Trophoblast cell (in vitro differentiated cells and primary cell): ENCODE data around the gene STMP1.

ENCODE experiments used
- DNase-seq, 2 donors: peaks; one replicate each; pipeline ENCODE4 v3.0.0-alpha.2; 2016
- H2AFZ ChIP-seq: 2 replicates; pipeline ENCODE4 v1.6.1; 2013; ENCODE audit warnings: low read length, moderate library complexity, mild to moderate bottlenecking; ENCODE audit not compliant: insufficient read depth, poor library complexity
- H2AK5ac ChIP-seq: 2 replicates; pipeline ENCODE4 v1.6.1; 2013; ENCODE audit warnings: mild to moderate bottlenecking, low read length
- H2BK120ac ChIP-seq: 2 replicates; pipeline ENCODE4 v1.6.1; 2013; ENCODE audit warnings: low read length, mild to moderate bottlenecking, moderate library complexity; ENCODE audit not compliant: insufficient read depth, poor library complexity
- H2BK12ac ChIP-seq: 2 replicates; pipeline ENCODE4 v1.6.1; 2013; ENCODE audit warnings: mild to moderate bottlenecking, low read length, moderate library complexity
- H2BK5ac ChIP-seq: 2 replicates; pipeline ENCODE4 v1.6.1; 2013; ENCODE audit warnings: low read length, low read depth, moderate library complexity, mild to moderate bottlenecking; ENCODE audit not compliant: poor library complexity
- H3K14ac ChIP-seq: 2 replicates; pipeline ENCODE4 v1.6.1; 2013; ENCODE audit warnings: mild to moderate bottlenecking, low read length
- H3K18ac ChIP-seq: 2 replicates; pipeline ENCODE4 v1.6.1; 2013; ENCODE audit warnings: mild to moderate bottlenecking, low read length
- H3K23ac ChIP-seq: 2 replicates; pipeline ENCODE4 v1.6.1; 2013; ENCODE audit warnings: low read length
- H3K27ac ChIP-seq: 2 replicates; pipeline ENCODE4 v1.5.1; 2013; ENCODE audit warnings: low read depth, mild to moderate bottlenecking, inconsistent platforms, low read length, moderate library complexity
- H3K27me3 ChIP-seq: 2 replicates; pipeline ENCODE4 v1.6.1; 2013; ENCODE audit warnings: inconsistent platforms, mild to moderate bottlenecking, low read length, moderate library complexity; ENCODE audit not compliant: insufficient read depth
- H3K36me3 ChIP-seq, 2 experiments: 1 replicate in 1 of 2; 2 replicates in 1 of 2; pipeline ENCODE4 v1.6.1; 2013; ENCODE audit warnings: low read length in 2 of 2, mild to moderate bottlenecking in 2 of 2, moderate library complexity in 1 of 2; ENCODE audit not compliant: insufficient read depth in 2 of 2, control insufficient read depth in 1 of 2
- H3K4ac ChIP-seq: 2 replicates; pipeline ENCODE4 v1.6.1; 2013; ENCODE audit warnings: low read depth, mild to moderate bottlenecking, low read length, moderate library complexity
- H3K4me1 ChIP-seq, 2 experiments: 1 replicate in 1 of 2; 2 replicates in 1 of 2; pipeline ENCODE4 v1.6.1; 2013; ENCODE audit warnings: low read length in 2 of 2, mild to moderate bottlenecking in 2 of 2, moderate library complexity in 1 of 2; ENCODE audit not compliant: insufficient read depth in 2 of 2, control insufficient read depth in 1 of 2
- H3K4me2 ChIP-seq: 2 replicates; pipeline ENCODE4 v1.6.1; 2013; ENCODE audit warnings: inconsistent platforms, mild to moderate bottlenecking, low read length, moderate library complexity
- H3K4me3 ChIP-seq: 2 replicates; pipeline ENCODE4 v1.5.1; 2013; ENCODE audit warnings: mild to moderate bottlenecking, low read depth, low read length, inconsistent platforms
- H3K79me1 ChIP-seq: one replicate; pipeline ENCODE4 v1.6.1; 2013; ENCODE audit warnings: low read length
- H3K79me2 ChIP-seq: 2 replicates; pipeline ENCODE4 v1.6.1; 2013; ENCODE audit warnings: low read length, mild to moderate bottlenecking; ENCODE audit not compliant: control insufficient read depth, insufficient read depth, poor library complexity
- H3K9ac ChIP-seq: 2 replicates; pipeline ENCODE4 v1.6.1; 2013; ENCODE audit warnings: mild to moderate bottlenecking, low read length
- H3K9me3 ChIP-seq: 2 replicates; pipeline ENCODE4 v1.6.1; 2013; ENCODE audit warnings: low read depth, mild to moderate bottlenecking, control low read depth, inconsistent platforms, low read length; ENCODE audit not compliant: insufficient read depth
- H4K12ac ChIP-seq: 2 replicates; pipeline ENCODE4 v1.6.1; 2013; ENCODE audit warnings: low read depth, mild to moderate bottlenecking, low read length, moderate library complexity
- H4K8ac ChIP-seq: 2 replicates; pipeline ENCODE4 v1.6.1; 2013; ENCODE audit warnings: low read depth, mild to moderate bottlenecking, low read length, moderate library complexity
- H4K91ac ChIP-seq: one replicate; pipeline ENCODE4 v1.6.1; 2013; ENCODE audit warnings: low read depth, mild to moderate bottlenecking, low read length, moderate library complexity
- WGBS: extraction: QIAGEN DNeasy Blood & Tissue Kit; methylation state at CpG from one replicate; pipeline ENCODE4 v1.1.7; 2013; ENCODE audit warnings: missing lambda C conversion rate; ENCODE audit not compliant: insufficient read length, insufficient coverage; ENCODE audit errors: extremely low coverage; 5-methylcytosine and 5-hydroxymethylcytosine counted together

STMP1 gene

DNA sequence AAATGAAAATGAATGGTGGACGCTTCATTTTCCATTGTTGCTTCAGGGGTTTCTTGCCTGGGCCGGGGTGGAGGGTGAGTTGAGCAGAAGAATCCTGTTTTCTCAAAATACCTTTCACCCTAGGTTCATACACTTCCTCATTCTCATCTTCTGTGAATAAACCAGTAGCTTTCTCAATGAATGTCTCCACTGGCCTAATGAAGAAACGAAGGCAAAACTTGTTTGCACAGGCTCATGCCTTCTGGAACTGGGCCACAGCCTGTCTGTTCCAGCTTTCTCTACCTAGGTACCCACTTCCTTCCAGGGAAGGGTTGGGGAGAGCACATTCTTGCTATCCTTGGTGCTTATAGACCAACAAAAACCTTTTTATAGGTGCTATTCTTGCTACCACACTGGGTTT, 21.3 kb downstream of the STMP1 start:
- H3K4me1 ChIP-seq, result peaks cover 15 to 30% of the 10 kb centered on the region in 2 experiments

DNA sequence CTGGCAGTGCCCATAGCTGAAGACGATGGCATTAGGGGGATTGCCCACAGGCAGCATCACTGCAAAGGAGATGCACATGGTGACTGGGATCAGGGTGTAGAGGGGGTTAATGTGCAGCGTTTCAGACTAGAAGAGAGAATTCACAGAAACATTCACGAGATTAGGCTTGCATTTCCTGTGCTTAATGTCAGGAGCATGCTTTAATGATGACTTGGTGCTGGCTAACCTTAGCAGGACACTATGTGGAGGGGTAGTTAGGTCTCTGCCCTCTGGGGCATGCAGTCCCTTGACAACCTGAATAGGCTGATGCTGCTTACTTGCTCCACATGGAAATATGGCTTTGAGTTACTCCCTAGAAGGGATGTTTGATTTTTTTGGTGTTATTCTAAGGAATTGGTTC, 21.8 kb downstream of the STMP1 start:
- H4K12ac ChIP-seq, result no peak overlapping the region
- H2BK5ac ChIP-seq, result peak overlapping the region; percentile 32
- peaks cover 15 to 27% of the 10 kb centered on the region in 2 experiments for H3K4me1 ChIP-seq
- no peaks in the 10 kb centered on the region for H3K9me3 ChIP-seq
- H3K14ac ChIP-seq, result peak overlapping the region; percentile 5
- DNase-seq, result no peak
- H3K36me3 ChIP-seq, result peaks cover 11 to 17% of the 10 kb centered on the region in 2 experiments
- H2BK120ac ChIP-seq, result peak overlapping the region; percentile 15
- no peak overlapping the region for H3K9ac ChIP-seq
- no peak overlapping the region for H2AFZ ChIP-seq
- no peaks in the 10 kb centered on the region for H3K79me2 ChIP-seq
- peaks cover 24% of the 10 kb centered on the region for H3K79me1 ChIP-seq
- H3K4ac ChIP-seq, result no peak overlapping the region
- peak overlapping the region; percentile 6 for H3K4me2 ChIP-seq
- no peaks in the 10 kb centered on the region for H3K27me3 ChIP-seq
- no peak overlapping the region for H3K23ac ChIP-seq
- no peak overlapping the region for H4K91ac ChIP-seq
- H2AK5ac ChIP-seq, result no peak overlapping the region
- peak overlapping the region; percentile 22 for H3K27ac ChIP-seq
- H4K8ac ChIP-seq, result no peak overlapping the region
- WGBS, result no CpG with 5 or more reads among the region's 3 CpGs
- peak overlapping the region; percentile 51 for H3K18ac ChIP-seq
- H2BK12ac ChIP-seq, result peak overlapping the region; percentile 58
- H3K4me3 ChIP-seq, result no peak overlapping the region

More for the DNA sequence above, 21.3 kb downstream of the STMP1 start:
- H3K79me1 ChIP-seq, result peaks cover 24% of the 10 kb centered on the region
- H2BK120ac ChIP-seq, result peak overlapping the region; percentile 15
- peak overlapping the region; percentile 58 for H2BK12ac ChIP-seq
- no CpG with 5 or more reads among the region's 3 CpGs for WGBS
- H4K8ac ChIP-seq, result peak overlapping the region; percentile 6
- no peak overlapping the region for H3K4ac ChIP-seq
- peak overlapping the region; percentile 32 for H2BK5ac ChIP-seq
- H3K36me3 ChIP-seq, result peaks cover 8 to 17% of the 10 kb centered on the region in 2 experiments
- no peak overlapping the region for H3K4me3 ChIP-seq
- peak overlapping the region; percentile 51 for H3K18ac ChIP-seq
- DNase-seq, result no peak
- peak overlapping the region; percentile 22 for H3K27ac ChIP-seq
- H3K9ac ChIP-seq, result no peak overlapping the region
- H3K27me3 ChIP-seq, result no peaks in the 10 kb centered on the region
- H4K91ac ChIP-seq, result peak overlapping the region; percentile 29
- H3K4me2 ChIP-seq, result no peak overlapping the region
- H3K23ac ChIP-seq, result no peak overlapping the region
- H3K79me2 ChIP-seq, result no peaks in the 10 kb centered on the region
- no peak overlapping the region for H4K12ac ChIP-seq
- H3K14ac ChIP-seq, result no peak overlapping the region
- no peaks in the 10 kb centered on the region for H3K9me3 ChIP-seq
- H2AFZ ChIP-seq, result no peak overlapping the region
- H2AK5ac ChIP-seq, result peak overlapping the region; percentile 61

DNA sequence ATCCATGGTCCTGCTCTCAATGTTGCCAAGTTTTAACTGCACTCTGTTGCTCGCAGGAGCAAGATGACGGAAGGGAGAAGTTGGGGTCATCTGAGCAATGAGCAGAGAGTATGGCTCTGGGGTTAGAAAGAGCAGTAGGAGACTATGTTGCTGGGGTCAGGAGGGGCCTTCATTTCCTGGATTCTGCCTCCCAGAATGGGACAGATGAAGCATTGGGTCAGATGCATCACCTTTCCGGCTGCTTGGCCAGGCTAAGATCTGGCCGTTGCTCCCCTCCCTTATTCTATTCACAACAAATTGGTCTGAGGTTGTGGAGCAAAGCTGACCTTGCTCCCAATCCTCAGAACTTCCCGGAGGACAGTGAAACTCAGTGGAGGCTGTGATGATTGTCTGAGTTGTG, 22.4 kb downstream of the STMP1 start:
- Histone ChIP-seq H3K4ac (peak overlapping the region; percentile 71), H2BK120ac (peak overlapping the region; percentile 55), H2AK5ac (peak overlapping the region; percentile 31), H3K18ac (peak overlapping the region; percentile 84), H3K4me2 (no peak overlapping the region), H4K8ac (peak overlapping the region; percentile 74), H3K23ac (no peak overlapping the region), H3K27me3 (no peaks in the 10 kb centered on the region), H3K4me3 (no peak overlapping the region), H3K36me3 (peaks cover 11 to 17% of the 10 kb centered on the region in 2 experiments), H3K9ac (no peak overlapping the region), H3K79me2 (no peaks in the 10 kb centered on the region), H3K4me1 (peaks cover 15 to 27% of the 10 kb centered on the region in 2 experiments), H3K14ac (peak overlapping the region; percentile 92), H3K9me3 (no peaks in the 10 kb centered on the region), H4K91ac (peak overlapping the region; percentile 82), H3K27ac (peak overlapping the region; percentile 77), H2BK12ac (peak overlapping the region; percentile 86), H2AFZ (peak overlapping the region; percentile 32), H4K12ac (no peak overlapping the region), H2BK5ac (peak overlapping the region; percentile 92), H3K79me1 (peaks cover 24% of the 10 kb centered on the region)
- no CpG with 5 or more reads among the region's 5 CpGs for WGBS
- no peak for DNase-seq

DNA sequence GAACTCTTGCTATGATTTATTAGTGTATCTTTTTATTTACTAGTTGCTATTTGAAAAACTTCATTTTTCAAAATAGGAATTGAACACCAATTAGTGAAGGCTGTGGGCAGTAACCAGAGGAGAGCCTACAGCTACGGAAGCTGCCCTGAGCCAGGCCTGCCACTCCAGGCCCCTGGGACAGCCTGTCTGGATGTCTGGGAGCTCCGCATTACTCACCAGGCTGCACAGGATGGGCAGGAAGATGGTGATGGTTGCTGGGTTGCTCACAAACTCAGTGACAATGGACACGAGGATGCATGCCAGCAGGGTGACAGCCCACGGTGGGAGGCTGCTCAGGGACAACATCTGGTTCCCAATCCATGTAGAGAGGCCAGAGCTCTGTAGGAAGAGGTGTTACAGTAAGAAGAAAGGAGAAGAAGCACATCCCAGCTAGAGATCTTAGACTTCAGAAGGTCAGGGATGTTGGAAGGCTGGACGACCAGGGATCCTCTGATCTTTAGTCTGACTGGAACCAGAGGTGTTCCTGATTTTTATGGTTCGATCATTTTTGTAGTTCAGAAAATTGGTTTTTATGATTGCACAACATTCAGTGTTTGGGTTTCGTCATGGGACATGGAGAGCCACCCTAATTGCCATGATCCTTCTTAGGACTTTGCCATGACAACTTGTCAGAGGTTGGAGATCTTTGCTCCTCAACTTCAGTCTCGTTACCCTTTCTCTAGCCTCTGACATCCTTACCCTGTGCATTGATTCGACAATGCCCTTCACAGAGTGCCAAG, 23.2 kb downstream of the STMP1 start:
- Histone ChIP-seq H4K8ac (peak overlapping the region; percentile 62), H2AK5ac (peak overlapping the region; percentile 70), H3K9ac (no peak overlapping the region), H4K12ac (no peak overlapping the region), H3K4ac (peak overlapping the region; percentile 47), H3K27me3 (no peaks in the 10 kb centered on the region), H2BK5ac (peak overlapping the region; percentile 89), H3K36me3 (peaks cover 11 to 19% of the 10 kb centered on the region in 2 experiments), H3K4me3 (no peak overlapping the region), H3K4me2 (no peak overlapping the region), H3K4me1 (peaks cover 15 to 30% of the 10 kb centered on the region in 2 experiments), H3K27ac (peak overlapping the region; percentile 52), H2AFZ (no peak overlapping the region), H3K23ac (no peak overlapping the region), H4K91ac (peak overlapping the region; percentile 76), H3K9me3 (no peaks in the 10 kb centered on the region), H3K18ac (peak overlapping the region; percentile 54), H3K79me1 (peaks cover 24% of the 10 kb centered on the region), H3K14ac (peak overlapping the region; percentile 68), H3K79me2 (no peaks in the 10 kb centered on the region), H2BK120ac (peak overlapping the region; percentile 72), H2BK12ac (peak overlapping the region; percentile 90)
- no peak for DNase-seq
- no CpG with 5 or more reads among the region's 9 CpGs for WGBS
